Gastrocnemius medialis (tissue), 4 donors: ENCODE data around the gene UMOD.

Experiments used
- CTCF ChIP-seq, 5 experiments: fragments of 450-650 bp in 3 of 5; fragments of 200-600 bp in 2 of 5; sonication (generic) in 2 of 5; IDR thresholded peaks in 4 of 5; conservative IDR thresholded peaks in 1 of 5; 1 replicate in 4 of 5; 2 replicates in 1 of 5; pipeline ENCODE4 v1.5.1; 2016 to 2019; ENCODE audit warnings: antibody characterized with exemption in 5 of 5, mild to moderate bottlenecking in 3 of 5, moderate library complexity in 3 of 5
- POLR2A ChIP-seq, 2 donors: fragments of 450-650 bp; IDR thresholded peaks; one replicate each; pipeline ENCODE4 v1.6.1; 2017; ENCODE audit warnings: antibody characterized with exemption in 2 of 2, mild to moderate bottlenecking in 2 of 2, moderate library complexity in 2 of 2

GRCh38 chr16:20314575-20314974 is 37.9 kb downstream of the UMOD start:
- TF ChIP-seq CTCF (IDR thresholded peaks at IDR 0.05 in 4 of 5, conservative IDR thresholded peaks at IDR 0.05 in 1 of 5) (no peak), POLR2A (IDR thresholded peaks at IDR 0.05) (no peak)
